ENCODE data around the gene S100A9. TPM values are rescaled to one million over a fixed set of nuclear protein-coding genes. Genes with fewer than 3 reads are reported as not detected.
A peak's percentile ranks its signal among the peaks of the same experiment; 100 is the strongest.

Gene S100A9
- total and polyA plus RNA-seq, 4 donors: 35.0 to 603 (median 158) TPM

DNA sequence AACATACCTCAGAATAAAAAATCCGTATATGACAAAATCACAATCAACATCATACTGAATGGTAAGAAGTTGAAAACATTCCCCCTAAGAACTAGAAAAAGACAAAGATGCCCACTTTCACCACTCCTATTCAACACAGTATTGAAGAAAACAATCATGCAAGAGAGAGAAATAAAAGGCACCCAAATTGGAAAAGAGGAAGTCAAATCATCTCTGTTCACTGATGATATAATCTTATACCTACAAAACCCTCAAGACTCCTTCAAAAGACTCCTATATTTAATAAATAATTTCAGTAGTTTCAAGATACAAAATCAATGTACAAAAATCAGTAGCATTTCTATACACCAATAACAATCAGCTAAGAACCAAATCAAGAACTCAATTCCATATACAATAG, 23.8 kb upstream of the S100A9 start:
- no peaks in the 10 kb centered on the region for H3K36me3 ChIP-seq (ENCODE audit: control insufficient read depth in 4 of 4, insufficient read depth in 3 of 4, low read depth in 1 of 4, low read length in 3 of 4)
- TF ChIP-seq CTCF (IDR thresholded peaks at IDR 0.05; ENCODE audit: low read depth, low read length, missing input control) (no peak), ATF3 (IDR thresholded peaks at IDR 0.05) (no peak), NR2F2 (IDR thresholded peaks at IDR 0.05) (no peak), JUND (IDR thresholded peaks at IDR 0.05) (no peak)
- no peaks in the 10 kb centered on the region for H3K4me1 ChIP-seq (ENCODE audit: control insufficient read depth in 4 of 4, insufficient read depth in 4 of 4, low read length in 3 of 4)
- H3K9me3 ChIP-seq (ENCODE audit: control insufficient read depth in 4 of 4, low read length in 3 of 4): peaks cover 1 to 4% (median 3%) of the 10 kb centered on the region in 4 donors
- DNase-seq (ENCODE audit: low spot score): no peak
- no peak overlapping the region for H3K9ac ChIP-seq (ENCODE audit: low read depth in 1 of 2, low read length in 2 of 2)
- H3K27me3 ChIP-seq (ENCODE audit: control insufficient read depth in 4 of 4, insufficient read depth in 4 of 4, low read length in 3 of 4): peaks cover 0 to 15% (median 0%) of the 10 kb centered on the region in 4 donors
- 84% methylated on average over 1 of the region's 1 CpG for WGBS
- no peak overlapping the region for H3K4me3 ChIP-seq (ENCODE audit: low read depth in 1 of 3, low read length in 3 of 3)
- H3K27ac ChIP-seq (ENCODE audit: low read depth in 1 of 2, low read length in 2 of 2): no peak overlapping the region

DNA sequence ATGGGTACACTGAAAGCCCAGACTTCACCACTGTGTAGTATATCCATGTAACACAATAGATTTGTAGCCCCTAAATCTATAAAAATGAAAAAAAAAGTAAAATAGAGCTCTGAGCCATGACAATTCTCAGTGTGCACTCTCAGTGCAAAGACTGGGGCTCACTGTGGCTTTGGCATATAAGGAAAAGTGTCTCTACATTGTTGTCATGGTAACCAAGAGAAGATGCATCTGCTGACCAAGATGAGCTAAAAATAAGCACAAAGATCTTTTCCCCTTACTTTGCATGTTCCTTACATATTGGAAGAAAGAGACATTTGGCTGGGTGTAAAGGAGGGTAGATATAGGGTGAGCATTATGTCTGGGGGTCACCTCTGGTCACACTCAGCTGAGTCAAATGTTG, 21.0 kb upstream of the S100A9 start:
- no peak overlapping the region for H3K27ac ChIP-seq (ENCODE audit: low read depth in 1 of 2, low read length in 2 of 2)
- no peak for TF ChIP-seq FOXA1 (IDR thresholded peaks at IDR 0.05)
- no peak for TF ChIP-seq YY1 (IDR thresholded peaks at IDR 0.05)
- H3K27me3 ChIP-seq (ENCODE audit: control insufficient read depth in 4 of 4, insufficient read depth in 4 of 4, low read length in 3 of 4): peaks cover 0 to 5% (median 0%) of the 10 kb centered on the region in 4 donors
- no peaks in the 10 kb centered on the region for H3K9me3 ChIP-seq (ENCODE audit: control insufficient read depth in 4 of 4, low read length in 3 of 4)
- no peak overlapping the region for H3K4me3 ChIP-seq (ENCODE audit: low read depth in 1 of 3, low read length in 3 of 3)
- DNase-seq (ENCODE audit: low spot score): no peak
- no peaks in the 10 kb centered on the region for H3K36me3 ChIP-seq (ENCODE audit: control insufficient read depth in 4 of 4, insufficient read depth in 3 of 4, low read depth in 1 of 4, low read length in 3 of 4)
- no peaks in the 10 kb centered on the region for H3K4me1 ChIP-seq (ENCODE audit: control insufficient read depth in 4 of 4, insufficient read depth in 4 of 4, low read length in 3 of 4)
- H3K9ac ChIP-seq (ENCODE audit: low read depth in 1 of 2, low read length in 2 of 2): no peak overlapping the region

DNA sequence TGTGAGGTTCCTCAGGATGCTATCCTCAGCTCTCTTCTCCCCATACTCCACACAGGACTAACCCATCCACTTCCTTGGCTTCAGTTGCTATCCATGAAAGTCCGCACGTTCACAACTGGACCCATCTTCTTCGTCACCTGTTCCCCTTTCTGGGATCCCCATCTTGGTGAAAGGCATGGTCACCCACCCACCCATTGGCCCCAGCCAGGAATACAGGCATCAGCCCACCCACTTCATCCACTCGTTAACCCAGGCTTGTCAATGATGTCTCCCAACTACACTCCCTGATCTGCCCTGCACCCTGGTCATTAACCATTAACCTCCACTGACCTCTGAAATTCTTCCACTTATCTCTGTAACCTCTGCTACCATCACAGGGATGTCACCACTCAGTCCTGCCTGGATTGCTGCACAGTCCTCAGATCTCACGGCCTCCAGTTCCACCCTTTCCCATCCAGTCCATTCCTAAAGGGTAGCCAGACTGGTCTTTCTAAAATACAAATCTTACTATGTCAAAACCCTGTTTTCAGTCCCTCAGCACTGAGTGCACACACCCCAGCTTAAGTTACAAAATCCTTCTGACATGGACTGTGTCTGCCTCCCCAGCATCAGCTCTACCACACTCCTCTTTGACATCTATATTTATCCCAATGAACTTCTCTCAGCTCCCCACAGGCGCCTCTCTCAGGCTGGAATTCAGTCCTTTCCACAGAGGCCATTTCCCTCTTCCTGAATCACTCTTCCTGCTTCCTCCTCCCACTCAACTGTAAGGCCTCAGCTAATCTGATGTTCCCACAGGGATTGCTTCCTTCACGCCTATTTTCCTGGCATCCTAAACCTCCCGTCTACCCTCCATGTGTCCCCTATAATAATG, 19.4 kb upstream of the S100A9 start:
- peaks cover 0 to 5% (median 0%) of the 10 kb centered on the region in 4 donors for H3K27me3 ChIP-seq (ENCODE audit: control insufficient read depth in 4 of 4, insufficient read depth in 4 of 4, low read length in 3 of 4)
- peak; percentile 30 for DNase-seq (ENCODE audit: low spot score)
- H3K27ac ChIP-seq (ENCODE audit: low read depth in 1 of 2, low read length in 2 of 2): no peak overlapping the region
- WGBS: 67% methylated on average over 8 of the region's 8 CpGs
- no peak for TF ChIP-seq HNF4G (IDR thresholded peaks at IDR 0.05)
- no peak for TF ChIP-seq NR2F2 (IDR thresholded peaks at IDR 0.05)
- TF ChIP-seq EGR1 (IDR thresholded peaks at IDR 0.05; ENCODE audit: low read depth in 2 of 2): no peak
- TF ChIP-seq YY1 (IDR thresholded peaks at IDR 0.05): no peak
- no peak for TF ChIP-seq ATF3 (IDR thresholded peaks at IDR 0.05)
- no peak for TF ChIP-seq RAD21 (IDR thresholded peaks at IDR 0.05)
- TF ChIP-seq, protein P1, sequence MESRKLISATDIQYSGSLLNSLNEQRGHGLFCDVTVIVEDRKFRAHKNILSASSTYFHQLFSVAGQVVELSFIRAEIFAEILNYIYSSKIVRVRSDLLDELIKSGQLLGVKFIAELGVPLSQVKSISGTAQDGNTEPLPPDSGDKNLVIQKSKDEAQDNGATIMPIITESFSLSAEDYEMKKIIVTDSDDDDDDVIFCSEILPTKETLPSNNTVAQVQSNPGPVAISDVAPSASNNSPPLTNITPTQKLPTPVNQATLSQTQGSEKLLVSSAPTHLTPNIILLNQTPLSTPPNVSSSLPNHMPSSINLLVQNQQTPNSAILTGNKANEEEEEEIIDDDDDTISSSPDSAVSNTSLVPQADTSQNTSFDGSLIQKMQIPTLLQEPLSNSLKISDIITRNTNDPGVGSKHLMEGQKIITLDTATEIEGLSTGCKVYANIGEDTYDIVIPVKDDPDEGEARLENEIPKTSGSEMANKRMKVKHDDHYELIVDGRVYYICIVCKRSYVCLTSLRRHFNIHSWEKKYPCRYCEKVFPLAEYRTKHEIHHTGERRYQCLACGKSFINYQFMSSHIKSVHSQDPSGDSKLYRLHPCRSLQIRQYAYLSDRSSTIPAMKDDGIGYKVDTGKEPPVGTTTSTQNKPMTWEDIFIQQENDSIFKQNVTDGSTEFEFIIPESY (IDR thresholded peaks at IDR 0.05): no peak
- no peak for TF ChIP-seq SP1 (IDR thresholded peaks at IDR 0.05)
- no peak for TF ChIP-seq HNF4A (conservative IDR thresholded peaks at IDR 0.05)
- no peaks in the 10 kb centered on the region for H3K9me3 ChIP-seq (ENCODE audit: control insufficient read depth in 4 of 4, low read length in 3 of 4)
- H3K4me3 ChIP-seq (ENCODE audit: low read depth in 1 of 3, low read length in 3 of 3): no peak overlapping the region
- no peaks in the 10 kb centered on the region for H3K36me3 ChIP-seq (ENCODE audit: control insufficient read depth in 4 of 4, insufficient read depth in 3 of 4, low read depth in 1 of 4, low read length in 3 of 4)
- H3K4me1 ChIP-seq (ENCODE audit: control insufficient read depth in 4 of 4, insufficient read depth in 4 of 4, low read length in 3 of 4): no peaks in the 10 kb centered on the region
- no peak overlapping the region for H3K9ac ChIP-seq (ENCODE audit: low read depth in 1 of 2, low read length in 2 of 2)
